Sigmoid colon (tissue), 7 donors: ENCODE results near the gene MTMR2. TPM values are rescaled to one million over a fixed set of nuclear protein-coding genes. Genes with fewer than 3 reads are reported as not detected.

Experiments
- DNase-seq: peaks from one replicate; pipeline ENCODE4 v3.0.0-alpha.2; 2019
- H3K27ac ChIP-seq, 4 donors: fragments of 200-600 bp; sonication (generic); one replicate each; pipeline ENCODE4 v1.5.1; 2016 to 2019; ENCODE audit warnings: mild to moderate bottlenecking in 1 of 4
- H3K27me3 ChIP-seq, 3 donors: fragments of 200-600 bp; sonication (generic); one replicate each; pipeline ENCODE4 v1.5.1; 2019; ENCODE audit warnings: mild to moderate bottlenecking in 1 of 3
- H3K36me3 ChIP-seq, 4 donors: fragments of 200-600 bp; sonication (generic); one replicate each; pipeline ENCODE4 v1.5.1; 2016 to 2019
- H3K4me1 ChIP-seq, 4 donors: fragments of 200-600 bp; sonication (generic); one replicate each; pipeline ENCODE4 v1.5.1; 2017 to 2019
- H3K4me3 ChIP-seq, 4 donors: fragments of 200-600 bp; sonication (generic); one replicate each; pipeline ENCODE4 v1.5.1; 2017 to 2019; ENCODE audit warnings: mild to moderate bottlenecking in 2 of 4, moderate library complexity in 1 of 4
- H3K9me3 ChIP-seq, 4 donors: fragments of 200-600 bp in 3 of 4; sonication (generic) in 3 of 4; one replicate each; pipeline versions ENCODE4 v1.5.1 to v1.6.1; 2013 to 2019
- EP300 ChIP-seq, 4 donors: sonication (generic); formaldehyde crosslinking; IDR thresholded peaks; one replicate each; pipeline ENCODE4 v1.6.1; 2017; ENCODE audit warnings: antibody characterized with exemption in 4 of 4
- POLR2A ChIP-seq, 2 donors: fragments of 450-650 bp; IDR thresholded peaks; one replicate each; pipeline ENCODE4 v1.6.1; 2016; ENCODE audit warnings: antibody characterized with exemption in 2 of 2, mild to moderate bottlenecking in 2 of 2, moderate library complexity in 2 of 2
- POLR2AphosphoS5 ChIP-seq, 4 donors: sonication (generic); formaldehyde crosslinking; IDR thresholded peaks; one replicate each; pipeline ENCODE4 v1.6.1; 2017; ENCODE audit warnings: antibody characterized with exemption in 4 of 4
- WGBS, 2 donors: extraction: QIAGEN DNeasy Blood & Tissue Kit; methylation state at CpG; one replicate each; pipeline ENCODE4 v1.1.7; 2013; 5-methylcytosine and 5-hydroxymethylcytosine counted together
- intact Hi-C: fragments of 100-400 bp; cut with DNase I; formaldehyde crosslinking; loops from one replicate; pipeline ENCODE4 v1.15.1; 2023
- polyA plus RNA-seq, 3 donors: library from polyadenylated mRNA; stranded (reverse); fragments of 200-250 nt; gene quantifications; one replicate each; pipeline ENCODE4 v1.2.3, GENCODE V29; 2013
- total RNA-seq, 4 donors: library from RNA; depleted of rRNA; stranded (reverse); fragments of >200 nt; gene quantifications; one replicate each; pipeline ENCODE4 v1.1.0, GENCODE V29; 2016
- TF ChIP-seq, protein P1 (sequence below), 4 experiments: fragments of 450-650 bp in 3 of 4; fragments of 200-600 bp in 1 of 4; IDR thresholded peaks; one replicate each; pipeline ENCODE4 v1.5.1; 2016 to 2019; ENCODE audit warnings: antibody characterized with exemption in 4 of 4, mild to moderate bottlenecking in 3 of 4, moderate library complexity in 2 of 4
- donor health status: healthy with polysubstance abuse.
- donor health status: Bipolar disorder and iron deficiency.
- donor health status: healthy.

MTMR2 gene
- total and polyA plus RNA-seq, 7 donors: 13.9 to 33.7 (median 17.6) TPM

DNA sequence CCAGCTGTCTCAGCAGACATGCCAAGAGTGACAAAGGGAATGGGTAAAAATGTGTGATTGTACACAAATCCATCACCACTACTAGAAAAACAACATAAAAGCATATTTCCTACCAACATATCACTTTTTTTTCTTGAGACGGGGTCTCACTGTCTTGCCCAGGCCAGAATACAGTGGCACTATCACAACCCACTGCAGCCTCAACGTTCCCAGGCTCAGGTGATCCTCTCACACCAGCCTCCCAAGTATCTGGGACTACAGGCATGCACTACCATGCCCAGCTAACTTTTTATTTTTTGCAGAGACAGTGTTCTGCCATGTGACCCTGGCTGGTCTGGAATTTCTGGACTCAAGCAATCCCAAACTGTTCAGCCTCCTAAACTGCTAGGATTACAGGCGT lies 5.2 kb downstream of the MTMR2 start:
- Histone ChIP-seq H3K9me3 (no peaks in the 10 kb centered on the region), H3K27me3 (no peaks in the 10 kb centered on the region), H3K36me3 (no peaks in the 10 kb centered on the region), H3K4me3 (no peak overlapping the region), H3K27ac (no peak overlapping the region), H3K4me1 (peaks cover 0 to 29% (median 15%) of the 10 kb centered on the region in 4 donors)
- intact Hi-C loops: no loop called here
- TF ChIP-seq POLR2AphosphoS5 (IDR thresholded peaks at IDR 0.05) (no peak), POLR2A (IDR thresholded peaks at IDR 0.05) (no peak), EP300 (IDR thresholded peaks at IDR 0.05) (no peak)
- TF ChIP-seq, protein P1, sequence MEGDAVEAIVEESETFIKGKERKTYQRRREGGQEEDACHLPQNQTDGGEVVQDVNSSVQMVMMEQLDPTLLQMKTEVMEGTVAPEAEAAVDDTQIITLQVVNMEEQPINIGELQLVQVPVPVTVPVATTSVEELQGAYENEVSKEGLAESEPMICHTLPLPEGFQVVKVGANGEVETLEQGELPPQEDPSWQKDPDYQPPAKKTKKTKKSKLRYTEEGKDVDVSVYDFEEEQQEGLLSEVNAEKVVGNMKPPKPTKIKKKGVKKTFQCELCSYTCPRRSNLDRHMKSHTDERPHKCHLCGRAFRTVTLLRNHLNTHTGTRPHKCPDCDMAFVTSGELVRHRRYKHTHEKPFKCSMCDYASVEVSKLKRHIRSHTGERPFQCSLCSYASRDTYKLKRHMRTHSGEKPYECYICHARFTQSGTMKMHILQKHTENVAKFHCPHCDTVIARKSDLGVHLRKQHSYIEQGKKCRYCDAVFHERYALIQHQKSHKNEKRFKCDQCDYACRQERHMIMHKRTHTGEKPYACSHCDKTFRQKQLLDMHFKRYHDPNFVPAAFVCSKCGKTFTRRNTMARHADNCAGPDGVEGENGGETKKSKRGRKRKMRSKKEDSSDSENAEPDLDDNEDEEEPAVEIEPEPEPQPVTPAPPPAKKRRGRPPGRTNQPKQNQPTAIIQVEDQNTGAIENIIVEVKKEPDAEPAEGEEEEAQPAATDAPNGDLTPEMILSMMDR (IDR thresholded peaks at IDR 0.05): no peak
- WGBS, 2 donors: 85 to 94% methylated on average over 3 of the region's 3 CpGs
- no peak for DNase-seq

DNA sequence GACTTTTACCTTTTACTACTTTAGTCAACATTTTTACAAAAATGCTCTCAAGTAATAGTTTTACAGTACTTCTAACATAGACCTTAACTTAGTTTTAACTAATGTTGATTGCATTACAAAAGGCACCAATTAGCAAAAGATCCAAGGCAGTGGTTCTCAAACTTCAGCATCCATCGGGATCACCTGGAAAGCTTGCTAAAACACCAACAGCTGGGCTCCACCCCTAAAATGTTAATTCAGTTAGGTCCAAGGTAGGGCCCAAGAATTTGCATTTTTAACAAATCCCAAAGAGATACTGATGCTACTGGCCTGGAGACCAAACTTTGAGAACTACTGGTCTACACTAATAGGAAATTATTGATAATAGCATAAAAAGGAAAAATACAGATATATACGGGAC lies 5.9 kb downstream of the MTMR2 start:
- H3K9me3 ChIP-seq: no peaks in the 10 kb centered on the region
- DNase-seq: no peak
- peak overlapping the region in 1 of 4 donors; percentile 56 for H3K27ac ChIP-seq
- H3K36me3 ChIP-seq: no peaks in the 10 kb centered on the region
- peaks cover 0 to 26% (median 15%) of the 10 kb centered on the region in 4 donors for H3K4me1 ChIP-seq
- no peak overlapping the region for H3K4me3 ChIP-seq
- 83 to 88% methylated on average over 2 of the region's 2 CpGs for WGBS, 2 donors
- TF ChIP-seq POLR2AphosphoS5 (IDR thresholded peaks at IDR 0.05) (no peak), POLR2A (IDR thresholded peaks at IDR 0.05) (no peak), EP300 (IDR thresholded peaks at IDR 0.05) (no peak)
- TF ChIP-seq, protein P1 (IDR thresholded peaks at IDR 0.05): no peak
- no peaks in the 10 kb centered on the region for H3K27me3 ChIP-seq
- intact Hi-C loops: no loop called here

DNA sequence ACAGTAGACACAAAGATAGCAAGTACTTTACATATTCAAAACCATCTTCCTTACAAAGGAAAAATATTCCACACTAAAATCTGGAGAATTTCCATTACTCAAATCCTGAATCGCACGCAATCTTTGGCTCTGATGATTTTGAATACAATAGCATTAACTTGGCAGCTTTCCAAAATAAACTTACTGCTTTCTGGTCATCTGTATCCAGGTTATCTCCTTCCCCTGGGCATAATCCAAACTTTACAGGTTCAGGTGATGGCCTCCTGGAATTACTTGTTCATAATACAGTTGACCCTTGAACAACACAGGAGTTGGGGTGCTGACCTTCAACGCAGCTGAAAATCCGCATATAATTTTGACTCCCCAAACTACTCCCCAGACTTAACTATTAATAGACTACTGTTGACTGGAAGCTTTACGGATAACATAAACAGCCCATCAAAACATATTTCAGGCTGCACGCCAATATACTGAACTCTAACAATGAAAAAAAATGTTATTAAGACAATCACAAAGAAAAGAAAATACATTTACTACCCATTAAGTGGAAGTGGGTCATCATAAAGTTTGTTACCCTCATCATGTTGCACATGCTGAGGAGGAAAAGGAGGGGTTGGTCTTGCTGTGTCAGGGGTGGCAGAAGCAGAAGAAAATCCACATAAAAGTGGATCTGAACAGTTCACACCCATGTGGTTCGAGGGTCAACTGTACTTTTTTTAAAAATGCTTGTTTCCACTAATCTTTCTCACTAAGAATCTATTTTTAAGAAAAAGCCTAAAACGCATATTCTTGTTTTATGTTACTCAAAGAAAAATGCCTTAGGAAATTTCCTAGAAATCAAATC lies 6.5 kb downstream of the MTMR2 start:
- intact Hi-C loops: no loop called here
- Histone ChIP-seq H3K4me1 (peaks cover 0 to 20% (median 11%) of the 10 kb centered on the region in 4 donors), H3K36me3 (no peaks in the 10 kb centered on the region), H3K9me3 (no peaks in the 10 kb centered on the region), H3K27me3 (no peaks in the 10 kb centered on the region), H3K4me3 (no peak overlapping the region), H3K27ac (peak overlapping the region in 2 of 4 donors; percentile 13 to 56)
- TF ChIP-seq EP300 (IDR thresholded peaks at IDR 0.05) (no peak), POLR2AphosphoS5 (IDR thresholded peaks at IDR 0.05) (no peak), POLR2A (IDR thresholded peaks at IDR 0.05) (no peak)
- TF ChIP-seq, protein P1 (IDR thresholded peaks at IDR 0.05): no peak
- DNase-seq: no peak
- 69 to 72% methylated on average over 8 of the region's 8 CpGs for WGBS, 2 donors

DNA sequence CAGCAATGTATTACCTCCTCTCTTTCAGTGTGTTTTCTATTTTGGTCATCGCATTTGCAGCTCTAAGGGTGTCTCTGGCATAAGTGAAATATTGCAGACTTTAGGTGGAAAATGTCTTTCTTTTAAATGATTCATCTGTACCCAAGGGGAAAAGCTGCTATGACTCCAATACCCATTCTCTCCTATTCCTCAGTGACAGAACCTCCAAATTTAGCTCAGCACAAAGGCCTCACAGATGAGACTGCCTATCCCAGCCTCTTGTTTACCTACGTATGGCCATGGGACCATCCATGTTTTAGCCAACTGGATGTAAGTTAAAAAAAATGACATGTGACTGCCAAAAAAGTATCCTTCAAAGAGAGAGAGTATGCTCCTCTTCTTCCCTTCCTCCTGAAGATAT lies 7.9 kb downstream of the MTMR2 start:
- H3K36me3 ChIP-seq: no peaks in the 10 kb centered on the region
- no peaks in the 10 kb centered on the region for H3K27me3 ChIP-seq
- peak overlapping the region in 1 of 4 donors; percentile 56 for H3K27ac ChIP-seq
- H3K4me1 ChIP-seq: peaks cover 0 to 15% (median 6%) of the 10 kb centered on the region in 4 donors
- no peak overlapping the region for H3K4me3 ChIP-seq
- 94 to 95% methylated on average over 2 of the region's 2 CpGs for WGBS, 2 donors
- DNase-seq: no peak
- TF ChIP-seq EP300 (IDR thresholded peaks at IDR 0.05) (no peak), POLR2A (IDR thresholded peaks at IDR 0.05) (no peak), POLR2AphosphoS5 (IDR thresholded peaks at IDR 0.05) (no peak)
- TF ChIP-seq, protein P1 (IDR thresholded peaks at IDR 0.05): no peak
- intact Hi-C loops: no loop called here
- no peaks in the 10 kb centered on the region for H3K9me3 ChIP-seq
